Stomach smooth muscle (tissue), 2 donors: Measurements from ENCODE around the gene RCOR3.

Experiments
- H3K27ac ChIP-seq: one replicate; pipeline ENCODE4 v1.7.0; 2013; ENCODE audit warnings: mild to moderate bottlenecking, low read length, inconsistent platforms
- H3K27me3 ChIP-seq, 2 donors: one replicate each; pipeline ENCODE4 v1.7.0; 2013; ENCODE audit warnings: low read length in 2 of 2; ENCODE audit not compliant: insufficient read depth in 2 of 2, control insufficient read depth in 1 of 2
- H3K36me3 ChIP-seq, 2 donors: one replicate each; pipeline ENCODE4 v1.7.0; 2013; ENCODE audit warnings: low read length in 2 of 2; ENCODE audit not compliant: control insufficient read depth in 2 of 2, insufficient read depth in 2 of 2
- H3K4me1 ChIP-seq: one replicate; pipeline ENCODE4 v1.7.0; 2013; ENCODE audit warnings: low read length; ENCODE audit not compliant: control insufficient read depth, insufficient read depth
- H3K4me3 ChIP-seq, 2 donors: one replicate each; pipeline ENCODE4 v1.7.0; 2013; ENCODE audit warnings: low read length in 2 of 2
- H3K9ac ChIP-seq, 2 donors: one replicate each; pipeline ENCODE4 v1.7.0; 2013; ENCODE audit warnings: low read length in 2 of 2, mild to moderate bottlenecking in 1 of 2
- H3K9me3 ChIP-seq, 2 donors: one replicate each; pipeline ENCODE4 v1.7.0; 2013; ENCODE audit warnings: low read length in 2 of 2; ENCODE audit not compliant: control insufficient read depth in 2 of 2
- donor health status: healthy.
- donor health status: Pancreatic carcinoma.

Gene RCOR3

GRCh38 chr1:211332036-211332616 is 73.0 kb downstream of the RCOR3 start:
- no peak overlapping the region for H3K9ac ChIP-seq
- no peak overlapping the region for H3K4me3 ChIP-seq
- no peaks in the 10 kb centered on the region for H3K27me3 ChIP-seq
- H3K9me3 ChIP-seq: no peaks in the 10 kb centered on the region
- no peaks in the 10 kb centered on the region for H3K36me3 ChIP-seq
- peaks cover 50% of the 10 kb centered on the region for H3K4me1 ChIP-seq
- H3K27ac ChIP-seq: no peak overlapping the region

GRCh38 chr1:211332830-211333229 is 73.7 kb downstream of the RCOR3 start:
- Histone ChIP-seq H3K27ac (no peak overlapping the region), H3K4me1 (peaks cover 50% of the 10 kb centered on the region), H3K9me3 (no peaks in the 10 kb centered on the region), H3K27me3 (no peaks in the 10 kb centered on the region), H3K9ac (no peak overlapping the region), H3K36me3 (no peaks in the 10 kb centered on the region), H3K4me3 (no peak overlapping the region)

GRCh38 chr1:211333906-211334305 is 74.7 kb downstream of the RCOR3 start:
- no peak overlapping the region for H3K4me3 ChIP-seq
- H3K4me1 ChIP-seq: peaks cover 40% of the 10 kb centered on the region
- H3K27ac ChIP-seq: no peak overlapping the region
- no peaks in the 10 kb centered on the region for H3K9me3 ChIP-seq
- H3K9ac ChIP-seq: no peak overlapping the region
- H3K27me3 ChIP-seq: no peaks in the 10 kb centered on the region
- H3K36me3 ChIP-seq: no peaks in the 10 kb centered on the region

GRCh38 chr1:211334986-211335385 is 75.8 kb downstream of the RCOR3 start:
- Histone ChIP-seq H3K4me3 (no peak overlapping the region), H3K9ac (no peak overlapping the region), H3K4me1 (peaks cover 31% of the 10 kb centered on the region), H3K27ac (no peak overlapping the region), H3K9me3 (no peaks in the 10 kb centered on the region), H3K36me3 (peaks cover 0 to 2% of the 10 kb centered on the region in 2 donors), H3K27me3 (no peaks in the 10 kb centered on the region)

GRCh38 chr1:211335522-211336157 is 76.5 kb downstream of the RCOR3 start:
- no peak overlapping the region for H3K4me3 ChIP-seq
- H3K9me3 ChIP-seq: no peaks in the 10 kb centered on the region
- H3K27ac ChIP-seq: no peak overlapping the region
- peaks cover 27% of the 10 kb centered on the region for H3K4me1 ChIP-seq
- peaks cover 0 to 2% of the 10 kb centered on the region in 2 donors for H3K36me3 ChIP-seq
- H3K27me3 ChIP-seq: no peaks in the 10 kb centered on the region
- no peak overlapping the region for H3K9ac ChIP-seq

GRCh38 chr1:211336161-211336560 is 77.0 kb downstream of the RCOR3 start:
- Histone ChIP-seq H3K27ac (no peak overlapping the region), H3K9ac (no peak overlapping the region), H3K9me3 (no peaks in the 10 kb centered on the region), H3K27me3 (no peaks in the 10 kb centered on the region), H3K4me3 (no peak overlapping the region), H3K36me3 (peaks cover 0 to 2% of the 10 kb centered on the region in 2 donors), H3K4me1 (peaks cover 23% of the 10 kb centered on the region)

- Histone ChIP-seq H3K27me3 (no peaks in the 10 kb centered on the region), H3K4me3 (no peak overlapping the region), H3K4me1 (peaks cover 26% of the 10 kb centered on the region), H3K27ac (no peak overlapping the region), H3K9me3 (no peaks in the 10 kb centered on the region), H3K9ac (no peak overlapping the region), H3K36me3 (peaks cover 0 to 2% of the 10 kb centered on the region in 2 donors)
These were observed 77.6 kb downstream of the RCOR3 start for GRCh38 chr1:211336775-211337174.

- Histone ChIP-seq H3K9me3 (no peaks in the 10 kb centered on the region), H3K9ac (no peak overlapping the region), H3K4me1 (peaks cover 19% of the 10 kb centered on the region), H3K27ac (no peak overlapping the region), H3K36me3 (peaks cover 0 to 2% of the 10 kb centered on the region in 2 donors), H3K4me3 (no peak overlapping the region), H3K27me3 (no peaks in the 10 kb centered on the region)
These were observed 78.5 kb downstream of the RCOR3 start for GRCh38 chr1:211337430-211338223.

- Histone ChIP-seq H3K4me1 (peaks cover 19% of the 10 kb centered on the region), H3K27me3 (no peaks in the 10 kb centered on the region), H3K9ac (no peak overlapping the region), H3K4me3 (no peak overlapping the region), H3K27ac (no peak overlapping the region), H3K36me3 (peaks cover 0 to 2% of the 10 kb centered on the region in 2 donors), H3K9me3 (no peaks in the 10 kb centered on the region)
These were observed 79.1 kb downstream of the RCOR3 start for GRCh38 chr1:211338224-211338620.

- H3K27ac ChIP-seq: no peak overlapping the region
- no peaks in the 10 kb centered on the region for H3K27me3 ChIP-seq
- H3K4me3 ChIP-seq: no peak overlapping the region
- no peak overlapping the region for H3K9ac ChIP-seq
- H3K36me3 ChIP-seq: peaks cover 0 to 2% of the 10 kb centered on the region in 2 donors
- H3K9me3 ChIP-seq: no peaks in the 10 kb centered on the region
- H3K4me1 ChIP-seq: peaks cover 19% of the 10 kb centered on the region
These were observed 80.5 kb downstream of the RCOR3 start for GRCh38 chr1:211339631-211340041.
